Liver (tissue), 9 donors: ENCODE data around the gene TRAPPC3L. TPM values are rescaled to one million over a fixed set of nuclear protein-coding genes. Genes with fewer than 3 reads are reported as not detected.

ENCODE experiments used
- DNase-seq: peaks from one replicate; pipeline ENCODE4 v3.0.0-alpha.2; 2017; ENCODE audit warnings: low spot score
- H3K27ac ChIP-seq, 2 donors: one replicate each; pipeline ENCODE4 v1.7.0; 2013; ENCODE audit warnings: inconsistent platforms in 2 of 2, low read length in 2 of 2, control low read depth in 1 of 2, low read depth in 1 of 2, mild to moderate bottlenecking in 1 of 2
- H3K27me3 ChIP-seq, 4 donors: one replicate each; pipeline versions ENCODE4 v1.6.1 to v1.7.0; 2013; ENCODE audit warnings: low read length in 3 of 4, inconsistent platforms in 1 of 4, mild to moderate bottlenecking in 1 of 4, moderate library complexity in 1 of 4; ENCODE audit not compliant: control insufficient read depth in 4 of 4, insufficient read depth in 4 of 4
- H3K36me3 ChIP-seq, 4 donors: one replicate each; pipeline versions ENCODE4 v1.6.1 to v1.7.0; 2013; ENCODE audit warnings: low read length in 3 of 4, mild to moderate bottlenecking in 3 of 4, low read depth in 1 of 4, moderate library complexity in 1 of 4; ENCODE audit not compliant: control insufficient read depth in 4 of 4, insufficient read depth in 3 of 4
- H3K4me1 ChIP-seq, 4 donors: one replicate each; pipeline versions ENCODE4 v1.6.1 to v1.7.0; 2013; ENCODE audit warnings: low read length in 3 of 4, mild to moderate bottlenecking in 3 of 4, moderate library complexity in 1 of 4; ENCODE audit not compliant: control insufficient read depth in 4 of 4, insufficient read depth in 4 of 4
- H3K4me3 ChIP-seq, 3 donors: one replicate each; pipeline versions ENCODE4 v1.6.1 to v1.7.0; 2013; ENCODE audit warnings: low read length in 3 of 3, control low read depth in 1 of 3, low read depth in 1 of 3, mild to moderate bottlenecking in 1 of 3
- H3K9ac ChIP-seq, 2 donors: one replicate each; pipeline ENCODE4 v1.7.0; 2013; ENCODE audit warnings: low read length in 2 of 2, mild to moderate bottlenecking in 2 of 2, moderate library complexity in 2 of 2, control low read depth in 1 of 2, low read depth in 1 of 2
- H3K9me3 ChIP-seq, 4 donors: one replicate each; pipeline versions ENCODE4 v1.6.1 to v1.7.0; 2013; ENCODE audit warnings: low read length in 3 of 4; ENCODE audit not compliant: control insufficient read depth in 4 of 4
- ATF3 ChIP-seq: IDR thresholded peaks from 2 replicates; pipeline ENCODE4 v1.6.1; 2016; ENCODE audit warnings: antibody characterized with exemption
- CTCF ChIP-seq: fragments of 150-350 bp; IDR thresholded peaks from 2 replicates; pipeline ENCODE4 v1.5.1; 2017; ENCODE audit warnings: improper control_type of control experiment, low read depth, low read length; ENCODE audit not compliant: missing input control
- EGR1 ChIP-seq, 2 donors: IDR thresholded peaks; 2 replicates each; pipeline ENCODE4 v1.6.1; 2016 to 2018; ENCODE audit warnings: antibody characterized with exemption in 2 of 2, low read depth in 2 of 2
- FOXA1 ChIP-seq: IDR thresholded peaks from 2 replicates; pipeline ENCODE4 v1.6.1; 2016; ENCODE audit warnings: antibody characterized with exemption
- FOXA2 ChIP-seq: IDR thresholded peaks from 2 replicates; pipeline ENCODE4 v1.6.1; 2016; ENCODE audit warnings: antibody characterized with exemption
- GABPA ChIP-seq, 2 donors: IDR thresholded peaks in 1 of 2; conservative IDR thresholded peaks in 1 of 2; 2 replicates each; pipeline ENCODE4 v1.6.1; 2016; ENCODE audit warnings: antibody characterized with exemption in 2 of 2, mild to moderate bottlenecking in 1 of 2, moderate library complexity in 1 of 2
- HNF4A ChIP-seq, 2 donors: conservative IDR thresholded peaks; 2 replicates each; pipeline ENCODE4 v1.6.1; 2016; ENCODE audit warnings: antibody characterized with exemption in 2 of 2, mild to moderate bottlenecking in 2 of 2
- HNF4G ChIP-seq: IDR thresholded peaks from 2 replicates; pipeline ENCODE4 v1.6.1; 2016; ENCODE audit warnings: antibody characterized with exemption
- JUND ChIP-seq, 2 donors: IDR thresholded peaks; 2 replicates each; pipeline ENCODE4 v1.6.1; 2016; ENCODE audit warnings: antibody characterized with exemption in 2 of 2
- NR2F2 ChIP-seq: IDR thresholded peaks from 2 replicates; pipeline ENCODE4 v1.6.1; 2016; ENCODE audit warnings: antibody characterized with exemption
- RAD21 ChIP-seq, 2 donors: IDR thresholded peaks; 2 replicates each; pipeline ENCODE4 v1.6.1; 2016; ENCODE audit warnings: antibody characterized with exemption in 2 of 2, mild to moderate bottlenecking in 2 of 2
- RXRA ChIP-seq, 2 donors: IDR thresholded peaks; 2 replicates each; pipeline ENCODE4 v1.6.1; 2017 to 2018; ENCODE audit warnings: antibody characterized with exemption in 2 of 2, mild to moderate bottlenecking in 1 of 2
- TAF1 ChIP-seq: conservative IDR thresholded peaks from 2 replicates; pipeline ENCODE4 v1.6.1; 2016; ENCODE audit warnings: antibody characterized with exemption, mild to moderate bottlenecking
- YY1 ChIP-seq: IDR thresholded peaks from 2 replicates; pipeline ENCODE4 v1.6.1; 2016; ENCODE audit warnings: antibody characterized with exemption, mild to moderate bottlenecking
- ZBTB33 ChIP-seq: IDR thresholded peaks from 2 replicates; pipeline ENCODE4 v1.6.1; 2016; ENCODE audit warnings: antibody characterized with exemption
- WGBS: extraction: QIAGEN DNeasy Blood & Tissue Kit; methylation state at CpG from one replicate; pipeline ENCODE4 v1.1.7; 2013; 5-methylcytosine and 5-hydroxymethylcytosine counted together
- polyA plus RNA-seq, 2 donors: library from polyadenylated mRNA; stranded (reverse) in 1 of 2; unstranded in 1 of 2; fragments of 200-250 nt in 1 of 2; fragments of >200 nt in 1 of 2; fragmentation: Nextera tagmentation in 1 of 2; extraction: Ambion mirVana in 1 of 2; gene quantifications; one replicate each; pipeline versions ENCODE4 v1.2.1 to v1.2.3, GENCODE V29; 2013 to 2015
- total RNA-seq, 2 donors: library from RNA; depleted of rRNA; stranded (reverse); fragments of >200 nt; gene quantifications; one replicate each; pipeline ENCODE4 v1.2.3, GENCODE V29; 2014
- TF ChIP-seq, protein P1 (sequence below): IDR thresholded peaks from 2 replicates; pipeline ENCODE4 v1.6.1; 2016; ENCODE audit warnings: antibody characterized with exemption
- TF ChIP-seq, protein P2 (sequence below): IDR thresholded peaks from 2 replicates; pipeline ENCODE4 v1.6.1; 2016; ENCODE audit warnings: antibody characterized with exemption, mild to moderate bottlenecking
- donor health status: healthy.
- donor health status: healthy.
- donor health status: healthy.
- donor health status: healthy.
- donor health status: healthy.

The TRAPPC3L gene
- total and polyA plus RNA-seq, 4 donors, result 0.08 to 0.21 (median 0.16) TPM

DNA sequence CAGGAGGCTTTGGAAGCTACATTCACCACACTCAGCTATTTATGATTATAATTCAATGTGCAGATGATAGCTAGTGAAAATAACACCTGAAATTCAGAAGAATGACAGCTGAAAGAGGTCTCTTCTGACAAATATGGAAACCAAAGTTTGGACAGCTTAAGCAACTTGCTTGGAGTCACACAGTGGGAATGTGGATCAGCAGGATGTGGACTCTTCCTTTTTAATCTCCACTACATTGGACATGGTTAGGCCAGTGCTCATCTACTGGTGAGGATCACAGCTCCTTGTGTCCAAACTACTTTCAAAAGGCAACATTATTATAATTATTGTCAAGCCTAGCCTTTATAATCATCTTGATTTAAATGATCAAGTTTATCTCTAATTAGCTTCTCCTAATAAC lies 10.4 kb downstream of the TRAPPC3L start (continued):
- TF ChIP-seq HNF4G, result no peak

DNA sequence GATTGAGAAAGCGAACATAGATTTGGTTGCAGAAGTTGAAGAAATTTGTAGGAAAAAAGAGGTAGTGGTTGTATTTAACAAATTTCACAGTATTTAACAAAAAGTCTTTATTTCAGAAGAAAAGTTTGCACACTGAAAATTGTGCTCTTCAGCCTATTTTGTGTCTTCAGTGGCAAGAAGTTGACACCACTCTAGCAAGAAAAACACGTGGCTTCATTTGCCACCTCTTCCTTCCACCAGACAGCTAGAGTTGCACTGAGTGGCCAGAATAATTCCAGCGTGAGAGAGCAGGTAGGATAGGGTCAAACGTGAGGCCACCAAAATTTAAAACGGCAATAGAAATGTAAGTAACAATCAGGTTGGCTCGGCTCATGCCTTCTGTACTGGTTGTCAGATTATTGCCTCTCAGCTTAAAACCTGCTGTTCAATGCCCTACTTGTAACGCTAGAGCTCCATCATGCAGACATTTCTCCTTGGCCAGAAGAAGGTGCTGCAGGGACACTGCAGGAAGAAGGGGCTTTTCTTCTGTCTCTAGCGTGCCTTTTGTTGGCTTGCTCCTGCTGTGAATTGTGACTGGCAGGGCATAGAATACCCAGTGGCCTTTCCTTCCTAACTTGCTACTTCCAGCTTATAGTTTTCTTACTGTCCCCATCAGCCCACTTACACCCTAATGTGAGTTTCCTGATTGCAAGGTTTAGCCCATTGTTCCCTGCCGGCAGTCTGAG lies 12.1 kb downstream of the TRAPPC3L start:
- peaks cover 0 to 10% (median 0%) of the 10 kb centered on the region in 4 donors for H3K4me1 ChIP-seq
- DNase-seq, result no peak
- no peaks in the 10 kb centered on the region for H3K27me3 ChIP-seq
- no peak overlapping the region for H3K4me3 ChIP-seq
- WGBS, result 71% methylated on average over 9 of the region's 9 CpGs
- H3K9ac ChIP-seq, result no peak overlapping the region
- TF ChIP-seq FOXA1, result no peak
- TF ChIP-seq, protein P1, sequence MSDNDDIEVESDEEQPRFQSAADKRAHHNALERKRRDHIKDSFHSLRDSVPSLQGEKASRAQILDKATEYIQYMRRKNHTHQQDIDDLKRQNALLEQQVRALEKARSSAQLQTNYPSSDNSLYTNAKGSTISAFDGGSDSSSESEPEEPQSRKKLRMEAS, result no peak
- TF ChIP-seq GABPA (IDR thresholded peaks at IDR 0.05 in 1 of 2, conservative IDR thresholded peaks at IDR 0.05 in 1 of 2), result no peak
- TF ChIP-seq CTCF, result no peak
- no peak for TF ChIP-seq RXRA (IDR thresholded peaks at IDR 0.05)
- no peak for TF ChIP-seq ZBTB33
- no peak for TF ChIP-seq RAD21 (IDR thresholded peaks at IDR 0.05)
- no peak for TF ChIP-seq NR2F2
- TF ChIP-seq, protein P2, sequence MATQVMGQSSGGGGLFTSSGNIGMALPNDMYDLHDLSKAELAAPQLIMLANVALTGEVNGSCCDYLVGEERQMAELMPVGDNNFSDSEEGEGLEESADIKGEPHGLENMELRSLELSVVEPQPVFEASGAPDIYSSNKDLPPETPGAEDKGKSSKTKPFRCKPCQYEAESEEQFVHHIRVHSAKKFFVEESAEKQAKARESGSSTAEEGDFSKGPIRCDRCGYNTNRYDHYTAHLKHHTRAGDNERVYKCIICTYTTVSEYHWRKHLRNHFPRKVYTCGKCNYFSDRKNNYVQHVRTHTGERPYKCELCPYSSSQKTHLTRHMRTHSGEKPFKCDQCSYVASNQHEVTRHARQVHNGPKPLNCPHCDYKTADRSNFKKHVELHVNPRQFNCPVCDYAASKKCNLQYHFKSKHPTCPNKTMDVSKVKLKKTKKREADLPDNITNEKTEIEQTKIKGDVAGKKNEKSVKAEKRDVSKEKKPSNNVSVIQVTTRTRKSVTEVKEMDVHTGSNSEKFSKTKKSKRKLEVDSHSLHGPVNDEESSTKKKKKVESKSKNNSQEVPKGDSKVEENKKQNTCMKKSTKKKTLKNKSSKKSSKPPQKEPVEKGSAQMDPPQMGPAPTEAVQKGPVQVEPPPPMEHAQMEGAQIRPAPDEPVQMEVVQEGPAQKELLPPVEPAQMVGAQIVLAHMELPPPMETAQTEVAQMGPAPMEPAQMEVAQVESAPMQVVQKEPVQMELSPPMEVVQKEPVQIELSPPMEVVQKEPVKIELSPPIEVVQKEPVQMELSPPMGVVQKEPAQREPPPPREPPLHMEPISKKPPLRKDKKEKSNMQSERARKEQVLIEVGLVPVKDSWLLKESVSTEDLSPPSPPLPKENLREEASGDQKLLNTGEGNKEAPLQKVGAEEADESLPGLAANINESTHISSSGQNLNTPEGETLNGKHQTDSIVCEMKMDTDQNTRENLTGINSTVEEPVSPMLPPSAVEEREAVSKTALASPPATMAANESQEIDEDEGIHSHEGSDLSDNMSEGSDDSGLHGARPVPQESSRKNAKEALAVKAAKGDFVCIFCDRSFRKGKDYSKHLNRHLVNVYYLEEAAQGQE, result no peak
- no peak for TF ChIP-seq ATF3
- TF ChIP-seq HNF4A (conservative IDR thresholded peaks at IDR 0.05), result no peak
- no peak for TF ChIP-seq YY1
- TF ChIP-seq JUND (IDR thresholded peaks at IDR 0.05), result no peak
- TF ChIP-seq FOXA2, result no peak
- no peak for TF ChIP-seq TAF1
- no peak for TF ChIP-seq EGR1 (IDR thresholded peaks at IDR 0.05; ENCODE audit: low read depth in 2 of 2)
- no peaks in the 10 kb centered on the region for H3K9me3 ChIP-seq
- H3K36me3 ChIP-seq, result no peaks in the 10 kb centered on the region
- H3K27ac ChIP-seq, result no peak overlapping the region
